GM19240 (cell line): ENCODE data around the gene PLEKHB1.
"Not testable (repeated sequence)": the region's sequence is repeated elsewhere in the genome, so short reads cannot be mapped to it uniquely, and the experiment has no call there.

ENCODE experiments used
- DNase-seq: peaks from one replicate; pipeline ENCODE4 v3.0.0; 2011; ENCODE audit warnings: low spot score; ENCODE audit not compliant: insufficient read length

Gene PLEKHB1

DNA sequence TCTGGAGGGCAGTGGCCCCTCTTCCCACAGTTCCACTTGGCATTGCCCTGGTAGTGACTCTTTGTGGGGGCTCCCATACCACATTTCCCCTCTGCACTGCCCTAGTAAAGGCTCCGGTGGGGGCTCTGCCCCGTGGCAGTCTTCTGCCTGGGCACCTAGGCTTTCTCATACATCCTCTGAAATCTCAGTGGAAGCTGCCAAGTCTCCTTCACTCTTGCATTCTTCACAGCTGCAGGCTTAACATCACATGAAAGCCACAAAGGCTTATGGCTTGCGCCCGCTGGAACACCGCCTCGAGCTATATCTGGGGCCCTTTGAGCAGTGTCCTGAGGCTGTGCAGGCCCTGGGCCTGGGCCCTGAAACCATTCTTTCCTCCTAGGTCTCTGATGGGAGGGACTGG is 25.3 kb downstream of the PLEKHB1 start:
- no peak for DNase-seq

DNA sequence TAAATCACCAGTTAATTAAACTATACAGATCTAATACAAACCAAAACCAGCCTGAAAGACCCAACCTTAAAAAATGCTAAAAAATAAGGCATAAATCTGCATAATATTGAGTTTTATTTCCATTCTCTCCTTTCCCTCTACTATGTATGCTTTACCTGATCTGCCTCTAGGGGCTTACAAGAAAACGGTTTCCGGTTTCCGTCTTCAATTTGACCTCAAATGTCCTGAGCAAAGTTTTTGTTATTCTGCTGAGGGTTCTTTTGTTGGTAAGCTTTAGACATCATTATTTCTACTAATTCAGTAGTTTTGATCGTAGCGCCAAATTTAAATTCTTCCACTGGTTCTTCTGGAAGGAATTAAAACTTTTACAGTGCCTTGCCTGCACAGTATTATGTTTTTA is 30.2 kb downstream of the PLEKHB1 start:
- DNase-seq = not testable (repeated sequence)

DNA sequence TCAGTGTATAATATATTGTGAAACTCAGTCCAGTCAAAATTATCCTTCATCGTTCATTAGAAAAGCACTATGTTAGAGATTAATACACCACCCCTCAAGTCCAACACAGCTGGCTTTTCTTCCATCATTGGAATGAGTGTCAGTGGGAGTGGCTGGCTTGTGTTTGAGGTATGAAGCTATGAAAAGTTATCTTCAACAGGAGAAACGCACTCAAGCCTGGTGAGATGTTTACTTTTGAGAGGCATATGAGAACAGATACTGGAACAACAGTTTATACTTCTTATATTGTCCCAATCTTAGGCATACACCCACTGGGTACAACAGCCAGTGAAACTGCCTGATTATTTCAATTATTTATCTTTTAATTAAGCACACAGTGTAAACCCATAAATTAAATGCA is 34.3 kb downstream of the PLEKHB1 start:
- no peak for DNase-seq

DNA sequence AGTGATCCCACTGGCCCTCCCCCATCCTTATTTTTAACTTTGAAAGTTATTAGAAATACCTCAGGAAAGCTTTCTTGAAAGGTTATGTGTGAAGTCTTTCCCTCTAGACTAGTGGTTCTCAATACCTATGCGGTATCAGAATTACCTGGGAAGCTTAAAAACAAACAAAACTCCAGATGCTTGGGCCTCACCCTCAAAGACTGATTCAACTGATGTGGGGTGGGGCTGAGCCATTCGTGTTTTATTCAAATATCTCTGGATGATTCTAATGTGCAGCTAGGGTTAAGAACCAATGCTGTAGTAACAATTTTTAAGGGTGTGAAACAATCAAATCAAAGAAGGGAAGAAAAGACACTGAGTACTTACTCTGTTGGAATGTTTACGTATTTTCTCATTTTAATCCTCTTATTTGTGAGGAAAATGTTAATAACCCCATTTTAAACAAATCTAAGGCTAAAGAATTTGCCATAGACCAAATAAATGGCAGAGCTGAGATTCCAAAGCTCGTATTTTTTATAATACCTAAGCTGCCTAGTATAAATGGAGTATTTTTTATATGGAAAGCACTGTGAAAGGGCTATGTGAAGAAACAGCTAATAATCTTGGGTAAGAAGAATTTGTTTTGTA is 47.6 kb downstream of the PLEKHB1 start:
- no peak for DNase-seq

DNA sequence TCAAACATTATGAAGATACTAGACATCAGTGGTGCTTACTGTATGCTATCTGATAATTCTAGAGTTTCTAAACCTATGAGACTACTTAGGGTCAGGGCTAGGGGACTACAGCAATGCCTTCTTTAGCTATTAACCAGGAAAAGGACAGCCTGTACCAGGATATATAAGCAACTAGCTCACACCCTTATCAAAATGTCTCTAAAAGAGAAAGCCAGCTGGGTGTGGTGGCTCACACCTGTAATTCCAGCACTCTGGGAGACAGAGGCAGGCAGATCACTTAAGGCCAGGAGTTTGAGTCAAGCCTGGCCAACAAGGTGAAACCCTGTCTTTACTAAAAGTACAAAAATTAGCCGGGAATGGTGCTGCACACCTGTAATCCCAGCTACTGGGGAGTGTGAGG is 58.7 kb downstream of the PLEKHB1 start:
- DNase-seq = no peak

DNA sequence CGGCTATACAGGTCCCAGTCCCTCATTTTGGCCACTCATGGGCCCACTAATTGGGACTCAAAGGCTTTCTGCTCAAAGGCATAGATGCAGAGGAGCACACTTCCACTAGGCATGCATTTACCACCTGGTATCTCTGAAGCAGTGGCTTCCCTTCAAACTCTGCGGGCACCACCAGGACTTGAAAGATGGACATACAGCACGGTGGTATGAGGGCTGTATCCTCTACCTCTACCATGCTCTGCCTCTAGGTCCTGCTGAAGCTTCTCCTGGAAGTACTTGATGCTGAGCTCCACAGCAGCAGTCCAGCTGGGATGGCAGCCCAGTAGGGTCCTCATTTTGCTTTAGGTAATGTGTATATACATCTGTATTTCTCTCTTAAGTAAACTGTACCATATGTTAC is 64.6 kb downstream of the PLEKHB1 start:
- no peak for DNase-seq
